Activated naive CD4-positive, alpha-beta T cell treated with anti-CD3 and anti-CD28 coated beads, Interleukin-2, amount 50 U/mL, for 72 hours (primary cell): ENCODE data around the gene CEACAM19. TPM values are rescaled to one million over a fixed set of nuclear protein-coding genes. Genes with fewer than 3 reads are reported as not detected.
"Not testable (repeated sequence)": the region's sequence is repeated elsewhere in the genome, so short reads cannot be mapped to it uniquely, and the experiment has no call there.

Experiments
- ATAC-seq, 2 donors: fragments of 150-1000 bp; cut with Tn5 transposase; 2 replicates each; pipeline ENCODE4 v1.10.0; 2021; ENCODE audit warnings: mild to moderate bottlenecking in 2 of 2, moderate library complexity in 2 of 2
- DNase-seq, 2 donors: peaks; one replicate each; pipeline ENCODE4 v3.0.0; 2021 to 2022; ENCODE audit warnings: low spot score in 2 of 2
- H3K27ac Mint-ChIP-seq, 2 donors: one replicate each; pipeline ENCODE4 v1.8.0; 2022; ENCODE audit warnings: mild to moderate bottlenecking in 2 of 2, mixed read lengths in 2 of 2
- H3K36me3 Mint-ChIP-seq, 2 donors: one replicate each; pipeline ENCODE4 v1.8.0; 2022; ENCODE audit warnings: mixed read lengths in 2 of 2
- H3K9me3 Mint-ChIP-seq, 2 donors: one replicate each; pipeline ENCODE4 v1.8.0; 2022; ENCODE audit warnings: mixed read lengths in 2 of 2
- total RNA-seq, 2 donors: library from RNA; stranded (reverse); gene quantifications; one replicate each; pipeline ENCODE4 v1.2.3, GENCODE V29; 2022

The CEACAM19 gene
- total RNA-seq, 2 donors from 2014 or later: 2.2 to 2.5 TPM

- H3K27ac Mint-ChIP-seq: no peak overlapping the region
- H3K36me3 Mint-ChIP-seq: no peaks in the 10 kb centered on the region
- peaks cover 0 to 1% of the 10 kb centered on the region in 2 donors for H3K9me3 Mint-ChIP-seq
- no peak for ATAC-seq
- no peak for DNase-seq
Observed at GRCh38 chr19:44720945-44721344, 49.7 kb downstream of the CEACAM19 start.

DNA sequence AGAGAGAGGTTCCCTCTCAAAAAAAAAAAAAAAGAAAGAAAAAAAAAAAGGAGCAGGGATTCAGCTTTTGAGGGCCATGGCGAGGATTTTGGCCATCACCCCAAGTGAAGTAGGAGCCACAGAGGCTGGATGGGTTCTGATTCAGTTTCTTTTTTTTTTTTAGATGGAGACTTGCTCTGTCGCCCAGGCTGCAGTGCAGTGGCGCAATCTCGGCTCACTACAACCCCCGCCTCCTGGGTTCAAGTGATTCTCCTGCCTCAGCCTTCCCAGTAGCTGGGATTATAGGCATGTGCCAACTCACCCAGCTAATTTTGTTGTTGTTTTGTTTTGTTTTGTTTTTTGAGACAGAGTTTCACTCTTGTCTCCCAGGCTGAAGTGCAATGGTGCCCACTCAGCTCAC lies 50.1 kb downstream of the CEACAM19 start:
- not testable (repeated sequence) for H3K36me3 Mint-ChIP-seq, DNase-seq, H3K9me3 Mint-ChIP-seq, ATAC-seq, H3K27ac Mint-ChIP-seq

DNA sequence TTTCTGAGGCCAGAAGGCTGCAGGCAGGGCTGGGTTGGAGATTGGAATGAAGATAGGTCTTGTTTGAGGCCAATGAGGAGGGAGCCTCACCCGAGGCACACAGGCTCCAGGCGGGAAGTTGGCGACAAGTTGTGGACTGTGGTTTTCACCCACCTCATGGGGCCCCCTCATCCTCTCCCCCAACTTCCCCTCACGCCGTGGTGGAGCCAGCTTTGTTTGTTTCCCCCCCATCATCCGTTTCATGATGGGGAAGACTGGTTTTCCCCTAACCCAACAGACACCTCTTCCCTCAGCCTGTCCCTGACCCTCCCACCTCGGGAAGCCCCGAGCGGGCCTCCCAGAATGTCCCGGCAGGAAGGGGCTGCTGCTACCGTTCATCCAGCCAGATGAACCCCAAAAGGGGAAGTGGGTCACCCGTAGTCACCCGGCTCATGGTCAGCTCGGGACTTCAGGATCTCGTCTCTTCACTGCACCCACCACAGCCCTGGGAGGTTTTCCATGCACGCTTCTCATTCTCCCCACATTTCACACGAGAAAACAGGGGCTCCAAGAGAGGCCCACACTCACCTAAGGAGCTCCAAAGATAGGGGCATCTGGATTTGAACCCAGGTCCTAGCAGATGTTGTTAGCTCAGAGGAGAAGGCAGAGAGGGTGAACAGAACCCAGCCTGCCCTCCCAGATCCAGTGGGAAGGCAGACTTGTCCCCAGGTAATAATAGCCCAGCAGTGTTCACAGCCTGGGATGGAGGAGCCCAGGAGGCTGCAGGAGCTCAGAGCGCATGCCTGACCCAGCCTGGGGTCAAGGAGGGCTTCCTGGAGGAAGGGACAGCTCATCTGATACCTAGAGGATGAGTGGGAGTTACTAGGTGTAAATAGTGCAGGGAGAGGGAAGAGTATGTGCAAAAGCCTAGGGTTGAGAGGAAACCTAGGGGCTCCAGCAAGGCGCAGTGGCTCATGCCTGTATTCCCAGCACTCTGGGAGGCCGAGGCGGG lies 51.1 kb downstream of the CEACAM19 start:
- Mint-ChIP-seq H3K36me3 (no peaks in the 10 kb centered on the region), H3K27ac (no peak overlapping the region), H3K9me3 (no peaks in the 10 kb centered on the region)
- DNase-seq (no peak), ATAC-seq (peak in 1 of 2 donors; percentile 19)

DNA sequence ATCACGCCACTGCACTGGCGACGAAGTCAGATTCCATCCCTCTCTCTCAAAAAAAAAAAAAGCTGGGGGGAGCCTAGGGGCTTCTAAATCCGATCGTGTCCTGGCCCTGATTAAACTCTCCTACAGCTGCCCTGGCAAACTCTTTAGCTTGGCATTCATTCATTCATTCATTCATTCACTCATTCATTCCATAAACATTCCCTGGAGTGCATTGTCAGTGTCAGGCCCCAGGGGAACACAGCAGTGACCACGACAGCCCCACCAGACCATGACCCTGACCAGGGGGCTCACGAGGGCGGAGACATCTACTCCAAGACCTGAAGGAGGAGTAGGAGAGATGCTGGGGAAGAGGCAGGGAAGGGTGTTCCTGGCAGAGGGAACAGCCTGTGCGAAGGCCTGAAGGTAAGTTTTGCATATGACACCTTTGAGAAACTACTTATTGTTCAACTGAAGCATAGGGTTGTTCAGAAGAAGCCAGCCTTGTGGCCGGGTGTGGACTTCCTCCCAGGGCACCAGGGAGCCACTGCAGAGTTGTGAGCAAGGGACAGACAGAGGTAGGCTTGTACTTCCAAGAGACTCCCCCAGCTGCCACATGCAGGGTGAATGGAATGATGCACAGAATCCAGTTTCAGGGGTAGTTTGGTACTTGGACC lies 52.1 kb downstream of the CEACAM19 start:
- H3K27ac Mint-ChIP-seq: no peak overlapping the region
- DNase-seq: no peak
- peak; percentile 44 to 69 for ATAC-seq
- no peaks in the 10 kb centered on the region for H3K36me3 Mint-ChIP-seq
- no peaks in the 10 kb centered on the region for H3K9me3 Mint-ChIP-seq

GRCh38 chr19:44723952-44724319 lies 52.7 kb downstream of the CEACAM19 start:
- DNase-seq (peak; percentile 82 to 84), ATAC-seq (peak; percentile 90 to 96)
- Mint-ChIP-seq H3K27ac (peak overlapping the region in 1 of 2 donors; percentile 43), H3K9me3 (no peaks in the 10 kb centered on the region), H3K36me3 (no peaks in the 10 kb centered on the region)

GRCh38 chr19:44725251-44725650 lies 54.0 kb downstream of the CEACAM19 start:
- ATAC-seq (peak in 1 of 2 donors; percentile 45), DNase-seq (no peak)
- H3K27ac Mint-ChIP-seq: no peak overlapping the region
- H3K9me3 Mint-ChIP-seq: no peaks in the 10 kb centered on the region
- H3K36me3 Mint-ChIP-seq: no peaks in the 10 kb centered on the region

GRCh38 chr19:44725684-44726083 lies 54.4 kb downstream of the CEACAM19 start:
- Mint-ChIP-seq H3K36me3 (no peaks in the 10 kb centered on the region), H3K9me3 (no peaks in the 10 kb centered on the region), H3K27ac (no peak overlapping the region)
- ATAC-seq (no peak), DNase-seq (no peak)

DNA sequence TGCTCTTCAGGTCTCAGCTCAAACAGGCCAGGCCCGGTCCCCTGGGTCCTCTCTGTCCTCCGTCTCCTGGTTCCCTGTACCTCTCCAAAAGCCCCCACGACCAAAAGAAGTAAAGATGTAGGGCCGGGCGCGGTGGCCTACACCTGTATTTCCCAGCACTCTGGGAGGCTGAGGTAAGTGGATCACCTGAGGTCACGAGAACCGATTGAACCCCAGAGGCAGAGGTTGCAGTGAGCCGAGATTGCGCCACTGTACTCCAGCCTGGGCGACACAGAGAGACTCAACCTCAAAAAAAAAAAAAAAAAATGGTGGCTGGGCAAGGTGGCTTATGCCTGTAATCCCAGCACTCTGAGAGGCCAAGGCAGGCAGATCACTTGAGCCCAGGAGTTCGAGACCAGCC lies 55.2 kb downstream of the CEACAM19 start:
- H3K36me3 Mint-ChIP-seq: no peaks in the 10 kb centered on the region

GRCh38 chr19:44728178-44728577 lies 56.9 kb downstream of the CEACAM19 start:
- ATAC-seq (peak; percentile 16 to 19), DNase-seq (no peak)
- Mint-ChIP-seq H3K36me3 (no peaks in the 10 kb centered on the region), H3K27ac (peak overlapping the region in 1 of 2 donors; percentile 2), H3K9me3 (no peaks in the 10 kb centered on the region)

More for the DNA sequence above, 55.2 kb downstream of the CEACAM19 start:
- ATAC-seq: no peak
- Mint-ChIP-seq H3K9me3 (no peaks in the 10 kb centered on the region), H3K27ac (no peak overlapping the region)
- DNase-seq: no peak

DNA sequence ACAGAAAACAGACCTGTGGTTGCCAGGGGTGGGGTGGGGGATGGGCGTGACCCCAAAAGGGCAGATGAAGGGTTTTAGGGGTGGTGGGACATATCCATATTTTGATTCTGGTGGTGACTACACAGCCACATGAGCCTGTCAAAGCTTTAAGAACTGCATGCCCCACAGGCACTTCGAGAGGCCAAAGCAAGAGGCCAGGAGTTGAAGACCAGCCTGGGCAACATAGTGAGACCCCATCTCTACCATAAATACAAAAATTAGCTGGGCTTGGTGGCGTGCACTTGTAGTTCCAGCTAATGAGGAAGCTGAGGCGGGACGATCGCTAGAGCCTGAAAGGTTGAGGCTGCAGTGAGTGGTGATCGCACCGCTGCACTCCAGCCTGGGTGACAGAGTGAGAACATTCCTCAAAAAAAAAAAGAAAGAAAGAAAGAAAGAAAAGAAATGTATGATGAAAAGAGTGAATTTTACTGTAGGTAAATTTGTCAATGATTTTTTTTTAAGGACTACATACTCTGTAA lies 58.3 kb downstream of the CEACAM19 start:
- Mint-ChIP-seq H3K27ac (no peak overlapping the region), H3K36me3 (no peaks in the 10 kb centered on the region)
- ATAC-seq: no peak

DNA sequence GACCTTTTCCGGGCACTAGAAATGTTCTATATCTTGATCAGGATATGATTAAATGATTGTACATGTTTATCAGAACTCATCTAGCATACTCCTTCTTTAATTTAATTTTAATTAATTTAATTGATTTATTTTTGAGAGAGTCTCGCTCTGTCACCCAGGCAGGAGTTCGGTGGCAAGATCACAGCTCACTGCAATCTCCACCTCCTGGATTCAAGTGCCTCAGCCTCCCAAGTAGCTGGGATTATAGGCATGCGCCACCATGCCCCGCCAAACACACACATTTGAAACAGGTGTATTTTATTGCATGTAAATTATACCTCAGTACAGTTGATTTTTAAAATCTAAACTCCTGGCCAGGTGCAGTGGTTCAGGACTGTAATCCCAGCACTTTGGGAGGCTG lies 59.8 kb downstream of the CEACAM19 start:
- ATAC-seq (no peak), DNase-seq (no peak)
- no peaks in the 10 kb centered on the region for H3K9me3 Mint-ChIP-seq
- H3K27ac Mint-ChIP-seq: no peak overlapping the region
- H3K36me3 Mint-ChIP-seq: no peaks in the 10 kb centered on the region

More for the DNA sequence above, 58.3 kb downstream of the CEACAM19 start:
- no peak for DNase-seq
- no peaks in the 10 kb centered on the region for H3K9me3 Mint-ChIP-seq

GRCh38 chr19:44731622-44732021 lies 60.3 kb downstream of the CEACAM19 start:
- no peaks in the 10 kb centered on the region for H3K9me3 Mint-ChIP-seq
- H3K27ac Mint-ChIP-seq: no peak overlapping the region
- H3K36me3 Mint-ChIP-seq: no peaks in the 10 kb centered on the region
- no peak for DNase-seq
- no peak for ATAC-seq

GRCh38 chr19:44732235-44733014 lies 61.1 kb downstream of the CEACAM19 start:
- ATAC-seq (no peak), DNase-seq (no peak)
- Mint-ChIP-seq H3K36me3 (no peaks in the 10 kb centered on the region), H3K9me3 (no peaks in the 10 kb centered on the region), H3K27ac (no peak overlapping the region)
